ENCODE results near the gene TRIM52.
A peak's percentile ranks its signal among the peaks of the same experiment; 100 is the strongest.

TRIM52 gene

GRCh38 chr5:181258576-181258975 lies 2.4 kb downstream of the TRIM52 start:
- no peak for DNase-seq (ENCODE audit: low read depth in 2 of 2)

GRCh38 chr5:181255836-181256578 lies 4.9 kb downstream of the TRIM52 start:
- DNase-seq (ENCODE audit: low read depth in 2 of 2): no peak

GRCh38 chr5:181255276-181255675 lies 5.7 kb downstream of the TRIM52 start:
- DNase-seq (ENCODE audit: low read depth in 2 of 2): no peak

- no peak for DNase-seq (ENCODE audit: low read depth in 2 of 2)
Observed at GRCh38 chr5:181248277-181248676, 12.7 kb downstream of the TRIM52 start.

- peak; percentile 55 to 57 for DNase-seq (ENCODE audit: low read depth in 2 of 2)
Observed at GRCh38 chr5:181246276-181247049, 14.5 kb downstream of the TRIM52 start.

GRCh38 chr5:181245427-181246275 lies 15.3 kb downstream of the TRIM52 start:
- DNase-seq (ENCODE audit: low read depth in 2 of 2): no peak

DNA sequence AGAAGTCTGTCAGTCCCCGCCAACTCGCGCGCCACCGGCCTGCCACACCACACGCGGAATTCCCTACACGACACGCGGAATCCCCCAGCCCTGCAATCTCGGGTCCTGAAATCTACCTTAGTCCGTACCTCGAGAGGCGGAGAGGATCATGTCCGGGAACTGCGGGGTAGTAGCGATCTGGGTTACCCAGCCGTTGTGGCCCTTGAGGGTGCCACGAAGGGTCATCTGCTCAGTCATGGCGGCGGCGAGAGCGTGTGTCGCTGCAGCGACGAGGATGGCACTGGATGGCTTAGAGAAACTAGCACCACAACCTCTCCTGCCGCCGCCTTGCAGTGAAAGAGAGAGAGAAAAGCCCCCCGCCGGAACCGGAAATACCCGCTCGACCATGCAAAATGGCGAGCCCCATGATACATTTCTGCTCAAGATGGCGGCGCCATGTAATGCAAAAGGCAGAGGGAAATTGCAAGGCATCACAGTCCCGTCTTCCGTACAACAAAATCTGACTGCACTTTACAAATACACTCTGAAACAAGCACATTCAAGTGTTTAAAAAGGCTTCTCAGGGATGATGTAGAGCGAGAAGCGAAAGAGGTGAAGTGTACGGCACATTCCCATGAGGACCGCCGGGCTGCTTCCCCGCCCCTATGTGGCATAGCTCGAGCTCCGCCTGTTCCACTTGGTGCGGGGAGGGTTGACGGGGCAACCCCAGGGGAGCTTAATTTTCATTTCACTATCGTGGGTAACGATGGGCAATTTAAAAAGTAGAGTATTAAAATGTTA lies 17.2 kb downstream of the TRIM52 start, which contains the start of gene RACK1:
Gene RACK1, minus strand, starts transcription at position 343 of the 780 bp plus-strand sequence. Its CDS starts 106 bp downstream, at position 237.
- DNase-seq (ENCODE audit: low read depth in 2 of 2): peak; percentile 79 to 83

GRCh38 chr5:181243018-181243563 lies 17.9 kb downstream of the TRIM52 start:
- DNase-seq (ENCODE audit: low read depth in 2 of 2): no peak

DNA sequence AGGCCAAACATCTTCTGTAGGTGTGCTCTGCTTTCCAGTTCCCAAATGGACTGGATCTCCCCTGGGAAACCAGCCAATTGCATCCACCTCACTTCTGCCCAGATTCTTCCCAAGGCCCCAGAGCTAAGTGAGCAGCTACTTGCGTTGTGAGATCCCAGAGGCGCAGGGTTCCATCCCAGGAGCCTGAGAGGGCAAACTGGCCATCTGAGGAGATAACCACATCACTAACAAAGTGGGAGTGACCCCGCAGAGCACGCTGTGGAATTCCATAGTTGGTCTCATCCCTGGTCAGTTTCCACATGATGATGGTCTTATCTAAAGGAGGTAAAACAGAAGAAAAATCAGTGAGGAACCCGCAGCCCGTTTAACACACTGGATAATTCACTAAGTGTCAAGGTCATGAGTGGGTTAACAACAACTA lies 18.9 kb downstream of the TRIM52 start:
- no peak for DNase-seq (ENCODE audit: low read depth in 2 of 2)

DNA sequence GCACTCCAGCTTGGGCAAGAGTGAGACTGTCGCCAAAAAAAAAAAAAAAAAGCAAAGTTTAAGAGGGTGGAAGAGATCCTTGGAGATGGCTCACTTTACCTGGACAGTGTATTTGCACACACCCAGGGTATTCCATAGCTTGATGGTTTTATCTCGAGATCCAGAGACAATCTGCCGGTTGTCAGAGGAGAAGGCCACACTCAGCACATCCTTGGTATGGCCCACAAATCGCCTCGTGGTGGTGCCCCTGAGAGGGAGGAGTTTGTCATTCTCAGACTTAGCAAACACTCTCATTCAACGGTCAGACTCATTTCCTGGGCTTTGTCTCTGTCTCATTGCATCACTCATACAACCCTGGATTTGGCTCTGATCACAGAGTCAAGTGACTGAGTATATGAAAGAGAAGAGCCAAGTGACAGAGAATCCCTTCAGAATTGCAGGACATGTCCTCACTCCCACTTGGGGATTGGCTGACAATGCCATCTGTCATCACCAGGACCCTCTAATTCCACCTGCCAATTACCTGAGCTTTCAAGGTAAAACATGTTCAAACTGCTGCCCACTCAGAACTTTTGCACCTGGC lies 19.5 kb downstream of the TRIM52 start:
- DNase-seq (ENCODE audit: low read depth in 2 of 2): no peak

GRCh38 chr5:181239062-181239663 lies 21.8 kb downstream of the TRIM52 start:
- no peak for DNase-seq (ENCODE audit: low read depth in 2 of 2)

DNA sequence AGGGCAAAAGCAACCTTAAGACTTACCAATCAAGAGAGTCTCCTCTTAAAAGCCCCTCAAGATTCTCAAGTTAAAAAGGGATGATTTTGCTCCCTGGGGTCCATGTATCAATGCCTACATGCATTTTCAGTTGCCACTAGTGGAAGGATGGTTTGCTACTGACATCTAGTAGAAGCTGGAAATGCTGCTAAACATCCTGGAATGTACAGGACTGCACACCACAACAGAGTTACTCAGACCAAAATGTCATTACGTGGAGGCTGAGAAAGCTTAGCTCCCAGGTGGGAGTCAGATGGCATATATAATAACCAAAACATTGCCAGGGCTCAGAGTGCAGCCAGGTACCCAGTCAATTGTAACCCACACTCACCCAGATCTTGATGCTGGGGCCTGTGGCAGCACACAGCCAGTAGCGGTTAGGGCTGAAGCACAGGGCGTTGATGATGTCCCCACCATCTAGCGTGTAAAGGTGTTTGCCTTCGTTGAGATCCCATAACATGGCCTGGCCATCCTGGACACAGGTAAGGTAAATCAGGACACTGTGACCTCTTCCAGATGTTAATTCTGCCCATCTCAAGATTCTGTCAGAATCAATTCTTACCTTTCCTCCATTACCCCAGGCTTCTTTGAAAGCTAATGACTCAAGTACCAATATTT lies 23.1 kb downstream of the TRIM52 start:
- DNase-seq (ENCODE audit: low read depth in 2 of 2): no peak

- no peak for DNase-seq (ENCODE audit: low read depth in 2 of 2)
Observed at GRCh38 chr5:181236954-181237641, 23.8 kb downstream of the TRIM52 start.

- DNase-seq (ENCODE audit: low read depth in 2 of 2): no peak
Observed at GRCh38 chr5:181236471-181236870, 24.5 kb downstream of the TRIM52 start.

DNA sequence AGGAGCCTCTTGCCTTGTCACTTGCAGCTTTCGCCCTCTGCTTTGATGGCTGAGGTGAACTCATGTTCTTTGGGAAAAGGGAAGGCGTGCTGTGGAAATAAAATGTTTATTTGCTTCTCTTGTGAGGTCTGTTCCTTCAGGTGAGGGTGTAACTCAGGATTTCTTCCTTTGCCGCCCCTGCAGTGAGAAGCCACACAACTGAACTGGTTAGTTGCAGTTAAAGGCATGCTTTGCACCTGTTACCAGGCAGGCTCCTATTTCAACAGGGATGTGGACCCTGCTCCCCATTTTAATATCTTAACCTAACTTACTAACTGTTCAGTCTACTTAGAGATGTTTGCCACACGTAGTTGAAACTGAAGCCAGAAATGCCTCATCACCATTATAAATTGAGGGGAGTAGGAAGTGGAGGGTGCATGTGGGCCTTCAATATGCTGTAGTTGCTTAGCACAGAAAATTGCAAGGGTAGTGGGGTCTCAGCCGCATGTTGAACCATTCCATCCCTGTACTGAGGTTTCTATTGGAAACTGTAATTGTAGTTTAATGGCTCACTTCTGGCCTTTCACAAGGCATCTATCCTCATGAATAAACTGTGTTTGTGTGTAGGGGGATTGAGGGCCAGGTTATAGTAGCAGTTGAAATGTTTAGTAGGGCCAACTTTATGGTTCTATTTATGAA lies 25.1 kb downstream of the TRIM52 start:
- DNase-seq (ENCODE audit: low read depth in 2 of 2): no peak

GRCh38 chr5:181235323-181235688 lies 25.6 kb downstream of the TRIM52 start:
- no peak for DNase-seq (ENCODE audit: low read depth in 2 of 2)

DNA sequence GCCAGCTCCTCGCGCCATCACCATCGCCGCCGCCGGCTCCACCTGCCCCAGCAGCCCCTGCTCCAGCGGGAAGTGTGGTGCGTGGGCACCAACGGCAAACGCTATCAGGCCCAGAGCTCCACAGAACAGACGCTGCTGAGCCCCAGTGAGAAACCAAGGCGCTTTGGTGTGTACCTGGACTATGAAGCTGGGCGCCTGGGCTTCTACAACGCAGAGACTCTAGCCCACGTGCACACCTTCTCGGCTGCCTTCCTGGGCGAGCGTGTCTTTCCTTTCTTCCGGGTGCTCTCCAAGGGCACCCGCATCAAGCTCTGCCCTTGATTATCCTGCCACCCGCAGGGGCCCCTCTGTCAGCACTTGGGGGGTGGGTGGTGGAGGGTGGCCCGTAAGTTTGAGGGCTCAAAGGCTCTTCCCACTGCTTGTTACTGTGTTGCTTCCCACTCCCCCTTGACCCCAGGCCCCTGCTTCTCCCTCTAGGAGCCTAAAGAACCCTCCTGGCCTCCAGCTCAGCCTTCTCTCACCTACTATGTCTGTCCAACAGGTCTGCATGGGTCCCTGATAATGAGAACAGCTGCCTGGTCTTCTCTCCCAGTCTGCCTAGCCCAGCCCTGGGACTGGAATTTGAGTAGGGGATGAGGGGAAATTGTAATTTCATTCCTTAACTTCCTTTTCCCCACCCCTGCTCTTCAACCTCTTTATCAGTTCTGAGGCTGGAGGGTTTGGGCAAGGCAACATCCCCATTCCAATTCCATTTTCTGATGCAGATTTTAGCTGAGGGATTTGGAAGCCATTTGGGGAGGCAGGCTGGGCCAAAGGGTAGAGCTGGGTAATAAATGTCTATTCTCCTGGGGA lies 26.3 kb downstream of the TRIM52 start:
- no peak for DNase-seq (ENCODE audit: low read depth in 2 of 2)

Data from stimulated activated CD8-positive, alpha-beta memory T cell treated with anti-CD3 and anti-CD28 coated beads, Interleukin-15, amount 100 ng/mL, for 4 hours (primary cell).